ENCODE results near the gene KPNA1.

KPNA1 gene

DNA sequence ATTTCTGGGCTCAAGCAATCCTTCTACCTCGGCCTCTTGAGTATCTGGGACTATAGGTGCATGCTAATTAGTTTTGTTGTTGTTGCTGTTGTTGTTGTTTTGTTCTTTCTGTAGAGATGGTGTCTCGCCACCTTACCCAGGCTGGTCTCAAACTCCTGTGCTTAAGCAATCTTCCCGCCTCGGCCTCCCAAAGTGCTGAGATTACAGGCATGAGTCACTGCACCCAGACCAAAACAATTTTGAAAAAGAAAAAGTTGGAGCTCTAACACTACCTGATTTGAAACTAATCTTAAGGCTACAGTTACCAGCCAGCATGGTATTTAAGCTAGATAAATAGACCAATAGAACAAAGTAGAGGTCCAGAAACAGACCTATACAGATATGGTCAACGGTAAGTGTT lies 29.8 kb downstream of the KPNA1 start:
- peaks cover 41% of the 10 kb centered on the region for H3K79me2 ChIP-seq (ENCODE audit: low read length)

DNA sequence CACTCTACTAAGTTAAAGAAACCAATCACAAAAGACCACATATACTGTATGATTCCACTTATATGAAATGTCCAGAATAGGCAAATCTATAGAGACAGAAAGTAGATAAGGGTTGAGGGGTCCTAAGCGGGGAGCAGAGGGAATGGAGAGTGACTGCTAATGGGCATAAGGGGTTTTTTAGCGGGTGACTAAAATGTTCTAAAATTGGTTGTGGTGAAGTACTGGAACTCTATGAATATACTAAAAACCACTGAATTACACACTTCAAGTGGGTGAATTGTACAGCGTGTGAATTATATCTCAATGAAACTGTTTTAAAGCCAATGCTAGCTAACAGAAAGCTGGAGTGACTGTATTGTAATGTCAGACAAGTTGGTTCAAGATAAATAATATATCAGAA lies 33.3 kb downstream of the KPNA1 start:
- H3K79me2 ChIP-seq (ENCODE audit: low read length) = peaks cover 65% of the 10 kb centered on the region

More for the DNA sequence above, 29.8 kb downstream of the KPNA1 start:
- Histone ChIP-seq H3K27me3 (ENCODE audit: low read depth, low read length) (no peaks in the 10 kb centered on the region), H3K9me3 (ENCODE audit: insufficient read depth, low read length) (no peaks in the 10 kb centered on the region), H2AFZ (ENCODE audit: low read depth, low read length) (no peak overlapping the region), H3K4me2 (ENCODE audit: low read length) (no peak overlapping the region), H3K9ac (ENCODE audit: low read length) (no peak overlapping the region), H4K20me1 (ENCODE audit: insufficient read depth, low read length) (peaks cover 9% of the 10 kb centered on the region; the same call in 1 of the 2 replicates), H3K27ac (ENCODE audit: low read length) (no peak overlapping the region), H3K4me3 (ENCODE audit: low read length) (no peak overlapping the region), H3K4me1 (ENCODE audit: low read length) (peaks cover 12% of the 10 kb centered on the region), H3K36me3 (replicated peaks; ENCODE audit: low read depth, low read length) (peaks cover 8% of the 10 kb centered on the region)
- no peak for TF ChIP-seq EZH2phosphoT487 (IDR thresholded peaks at IDR 0.05; ENCODE audit: low read depth)
- no peak for TF ChIP-seq CTCF (IDR thresholded peaks at IDR 0.05; ENCODE audit: low read depth, low read length)

DNA sequence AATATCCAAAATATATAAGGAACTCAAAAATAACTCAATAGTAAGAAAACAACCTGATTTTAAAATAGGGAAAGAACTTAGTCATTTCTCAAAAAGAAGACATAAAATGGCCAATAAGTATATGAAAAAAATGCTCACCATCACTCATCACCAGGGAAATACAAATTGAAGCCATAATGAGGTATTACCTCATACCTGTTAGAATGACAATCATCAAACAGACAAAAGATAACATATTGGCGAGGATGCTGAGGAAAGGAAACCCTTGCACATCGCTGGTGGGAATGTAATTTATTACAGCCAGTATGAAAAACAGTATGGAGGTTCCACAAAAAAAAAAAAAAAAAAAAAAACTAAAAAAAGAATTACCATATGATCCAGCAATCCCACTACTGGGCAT lies 38.2 kb downstream of the KPNA1 start:
- Histone ChIP-seq H3K4me2 (ENCODE audit: low read length) (no peak overlapping the region), H2AFZ (ENCODE audit: low read depth, low read length) (no peak overlapping the region), H3K27ac (ENCODE audit: low read length) (no peak overlapping the region), H3K4me3 (ENCODE audit: low read length) (no peak overlapping the region), H3K27me3 (ENCODE audit: low read depth, low read length) (no peaks in the 10 kb centered on the region), H4K20me1 (ENCODE audit: insufficient read depth, low read length) (no peaks in the 10 kb centered on the region), H3K9me3 (ENCODE audit: insufficient read depth, low read length) (no peaks in the 10 kb centered on the region), H3K36me3 (replicated peaks; ENCODE audit: low read depth, low read length) (peaks cover 4% of the 10 kb centered on the region), H3K79me2 (ENCODE audit: low read length) (peaks cover 87% of the 10 kb centered on the region), H3K4me1 (ENCODE audit: low read length) (peaks cover 12% of the 10 kb centered on the region), H3K9ac (ENCODE audit: low read length) (no peak overlapping the region)
- TF ChIP-seq CTCF (IDR thresholded peaks at IDR 0.05; ENCODE audit: low read depth, low read length) = no peak
- no peak for TF ChIP-seq EZH2phosphoT487 (IDR thresholded peaks at IDR 0.05; ENCODE audit: low read depth)

More for the DNA sequence above, 33.3 kb downstream of the KPNA1 start:
- Histone ChIP-seq H3K4me1 (ENCODE audit: low read length) (peaks cover 12% of the 10 kb centered on the region), H3K4me2 (ENCODE audit: low read length) (no peak overlapping the region), H3K9ac (ENCODE audit: low read length) (no peak overlapping the region), H3K27ac (ENCODE audit: low read length) (no peak overlapping the region), H2AFZ (ENCODE audit: low read depth, low read length) (no peak overlapping the region), H4K20me1 (ENCODE audit: insufficient read depth, low read length) (no peaks in the 10 kb centered on the region), H3K36me3 (replicated peaks; ENCODE audit: low read depth, low read length) (peaks cover 6% of the 10 kb centered on the region), H3K4me3 (ENCODE audit: low read length) (no peak overlapping the region), H3K9me3 (ENCODE audit: insufficient read depth, low read length) (no peaks in the 10 kb centered on the region), H3K27me3 (ENCODE audit: low read depth, low read length) (no peaks in the 10 kb centered on the region)
- TF ChIP-seq CTCF (IDR thresholded peaks at IDR 0.05; ENCODE audit: low read depth, low read length) = no peak
- no peak for TF ChIP-seq EZH2phosphoT487 (IDR thresholded peaks at IDR 0.05; ENCODE audit: low read depth)

DNA sequence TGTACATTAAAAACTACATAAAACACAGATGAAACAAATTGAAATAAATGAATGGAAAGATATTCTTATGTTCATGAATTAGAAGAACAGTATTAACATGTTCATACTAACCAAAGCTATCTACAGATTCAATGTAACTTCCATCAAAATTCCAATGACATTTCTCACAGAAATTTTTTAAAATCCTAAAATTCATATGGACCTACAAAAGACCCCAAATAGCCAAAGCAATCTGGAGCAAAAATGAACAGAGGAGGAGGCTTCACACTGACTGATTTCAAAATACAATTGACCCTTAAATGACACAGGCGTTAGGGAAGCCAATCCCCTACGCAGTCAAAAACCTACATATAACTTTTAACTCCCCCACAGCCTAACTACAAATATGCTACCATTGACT lies 39.4 kb downstream of the KPNA1 start:
- Histone ChIP-seq H3K4me3 (ENCODE audit: low read length) (no peak overlapping the region), H3K27me3 (ENCODE audit: low read depth, low read length) (no peaks in the 10 kb centered on the region), H3K9me3 (ENCODE audit: insufficient read depth, low read length) (no peaks in the 10 kb centered on the region), H3K9ac (ENCODE audit: low read length) (no peak overlapping the region), H3K27ac (ENCODE audit: low read length) (no peak overlapping the region), H4K20me1 (ENCODE audit: insufficient read depth, low read length) (no peaks in the 10 kb centered on the region), H3K79me2 (ENCODE audit: low read length) (peaks cover 88% of the 10 kb centered on the region), H3K36me3 (replicated peaks; ENCODE audit: low read depth, low read length) (peaks cover 4% of the 10 kb centered on the region), H2AFZ (ENCODE audit: low read depth, low read length) (no peak overlapping the region), H3K4me1 (ENCODE audit: low read length) (peaks cover 20% of the 10 kb centered on the region), H3K4me2 (ENCODE audit: low read length) (no peak overlapping the region)
- no peak for TF ChIP-seq CTCF (IDR thresholded peaks at IDR 0.05; ENCODE audit: low read depth, low read length)
- no peak for TF ChIP-seq EZH2phosphoT487 (IDR thresholded peaks at IDR 0.05; ENCODE audit: low read depth)
